Ascending aorta (tissue), 2 donors: ENCODE results near the gene RGS6. TPM values are rescaled to one million over a fixed set of nuclear protein-coding genes. Genes with fewer than 3 reads are reported as not detected.

Experiments
- DNase-seq, 2 donors: peaks; one replicate each; pipeline ENCODE4 v3.0.0-alpha.2; 2019; ENCODE audit warnings: low spot score in 2 of 2
- H3K27ac ChIP-seq, 2 donors: fragments of 200-600 bp; sonication (generic); one replicate each; pipeline ENCODE4 v1.5.1; 2016 to 2017; ENCODE audit warnings: mild to moderate bottlenecking in 1 of 2
- H3K27me3 ChIP-seq: fragments of 200-600 bp; sonication (generic); one replicate; pipeline ENCODE4 v1.5.1; 2017
- H3K36me3 ChIP-seq, 2 donors: fragments of 200-600 bp; sonication (generic); one replicate each; pipeline ENCODE4 v1.5.1; 2016
- H3K4me1 ChIP-seq, 2 donors: fragments of 200-600 bp; sonication (generic); one replicate each; pipeline ENCODE4 v1.5.1; 2016 to 2017; ENCODE audit warnings: mild to moderate bottlenecking in 1 of 2
- H3K4me3 ChIP-seq, 2 donors: fragments of 200-600 bp; sonication (generic); one replicate each; pipeline ENCODE4 v1.5.1; 2016 to 2017; ENCODE audit warnings: mild to moderate bottlenecking in 1 of 2
- H3K9me3 ChIP-seq, 2 donors: fragments of 200-600 bp; sonication (generic); one replicate each; pipeline ENCODE4 v1.5.1; 2016
- CTCF ChIP-seq, 3 experiments: fragments of 200-600 bp in 2 of 3; fragments of 450-650 bp in 1 of 3; sonication (generic) in 2 of 3; IDR thresholded peaks; one replicate each; pipeline ENCODE4 v1.5.1; 2016 to 2019; ENCODE audit warnings: antibody characterized with exemption in 3 of 3, mild to moderate bottlenecking in 1 of 3, moderate library complexity in 1 of 3
- intact Hi-C: fragments of 100-400 bp; cut with DNase I; formaldehyde crosslinking; loops from one replicate; pipeline ENCODE4 v1.15.1; 2023
- total RNA-seq: library from RNA; depleted of rRNA; stranded (reverse); fragments of >200 nt; gene quantifications from one replicate; pipeline ENCODE4 v1.1.0, GENCODE V29; 2016

RGS6 gene
- total RNA-seq, 1 donor from 2014 or later, result 0.11 TPM

GRCh38 chr14:72155379-72155993 is 223.3 kb downstream of the RGS6 start:
- H3K36me3 ChIP-seq, result no peaks in the 10 kb centered on the region
- H3K9me3 ChIP-seq, result no peaks in the 10 kb centered on the region
- intact Hi-C loops, result no loop called here
- no peak for DNase-seq
- H3K27me3 ChIP-seq, result no peaks in the 10 kb centered on the region
- no peak for TF ChIP-seq CTCF (IDR thresholded peaks at IDR 0.05)
- no peak overlapping the region for H3K27ac ChIP-seq
- no peak overlapping the region for H3K4me3 ChIP-seq
- no peaks in the 10 kb centered on the region for H3K4me1 ChIP-seq

- no peak for DNase-seq
- Histone ChIP-seq H3K4me3 (no peak overlapping the region), H3K27ac (no peak overlapping the region), H3K9me3 (no peaks in the 10 kb centered on the region), H3K4me1 (no peaks in the 10 kb centered on the region), H3K27me3 (no peaks in the 10 kb centered on the region), H3K36me3 (no peaks in the 10 kb centered on the region)
- intact Hi-C loops, result no loop called here
- no peak for TF ChIP-seq CTCF (IDR thresholded peaks at IDR 0.05)
These were observed 232.4 kb downstream of the RGS6 start for GRCh38 chr14:72164420-72165228.

GRCh38 chr14:72165229-72165698 is 233.0 kb downstream of the RGS6 start:
- DNase-seq, result no peak
- no peak for TF ChIP-seq CTCF (IDR thresholded peaks at IDR 0.05)
- H3K36me3 ChIP-seq, result no peaks in the 10 kb centered on the region
- intact Hi-C loops, result no loop called here
- H3K4me3 ChIP-seq, result no peak overlapping the region
- H3K27ac ChIP-seq, result no peak overlapping the region
- no peaks in the 10 kb centered on the region for H3K4me1 ChIP-seq
- H3K27me3 ChIP-seq, result no peaks in the 10 kb centered on the region
- H3K9me3 ChIP-seq, result no peaks in the 10 kb centered on the region

- TF ChIP-seq CTCF (IDR thresholded peaks at IDR 0.05), result no peak
- Histone ChIP-seq H3K27me3 (no peaks in the 10 kb centered on the region), H3K4me1 (no peaks in the 10 kb centered on the region), H3K36me3 (no peaks in the 10 kb centered on the region), H3K9me3 (no peaks in the 10 kb centered on the region), H3K27ac (no peak overlapping the region), H3K4me3 (no peak overlapping the region)
- no peak for DNase-seq
- intact Hi-C loops, result no loop called here
These were observed 237.3 kb downstream of the RGS6 start for GRCh38 chr14:72169521-72169920.

GRCh38 chr14:72172049-72172448 is 239.8 kb downstream of the RGS6 start:
- no peak for TF ChIP-seq CTCF (IDR thresholded peaks at IDR 0.05)
- intact Hi-C loops, result no loop called here
- no peaks in the 10 kb centered on the region for H3K9me3 ChIP-seq
- no peaks in the 10 kb centered on the region for H3K27me3 ChIP-seq
- H3K4me1 ChIP-seq, result no peaks in the 10 kb centered on the region
- DNase-seq, result no peak
- no peak overlapping the region for H3K4me3 ChIP-seq
- H3K27ac ChIP-seq, result no peak overlapping the region
- H3K36me3 ChIP-seq, result no peaks in the 10 kb centered on the region
